GM18526 (cell line): ENCODE results near the gene AKAP13.

Source experiments
- POLR2A ChIP-seq: IDR thresholded peaks from 3 replicates; pipeline ENCODE4 v1.6.1; 2011; ENCODE audit not compliant: insufficient read length; ENCODE audit errors: extremely low read depth

AKAP13 gene

GRCh38 chr15:85523530-85523929 is 143.1 kb downstream of the AKAP13 start:
- TF ChIP-seq POLR2A, result no peak

- TF ChIP-seq POLR2A, result no peak
These were observed 145.4 kb downstream of the AKAP13 start for GRCh38 chr15:85525755-85526154.

GRCh38 chr15:85527895-85528294 is 147.5 kb downstream of the AKAP13 start:
- no peak for TF ChIP-seq POLR2A

- TF ChIP-seq POLR2A, result no peak
These were observed 149.7 kb downstream of the AKAP13 start for GRCh38 chr15:85530079-85530478.

GRCh38 chr15:85531083-85531482 is 150.7 kb downstream of the AKAP13 start:
- TF ChIP-seq POLR2A, result no peak

GRCh38 chr15:85532689-85533088 is 152.3 kb downstream of the AKAP13 start:
- TF ChIP-seq POLR2A, result no peak

- no peak for TF ChIP-seq POLR2A
These were observed 153.6 kb downstream of the AKAP13 start for GRCh38 chr15:85534031-85534430.

- TF ChIP-seq POLR2A, result no peak
These were observed 155.9 kb downstream of the AKAP13 start for GRCh38 chr15:85536341-85536740.

- TF ChIP-seq POLR2A, result no peak
These were observed 159.1 kb downstream of the AKAP13 start for GRCh38 chr15:85539491-85539890.

- TF ChIP-seq POLR2A, result no peak
These were observed 159.8 kb downstream of the AKAP13 start for GRCh38 chr15:85540085-85540797.

GRCh38 chr15:85541744-85542143 is 161.3 kb downstream of the AKAP13 start:
- no peak for TF ChIP-seq POLR2A

GRCh38 chr15:85542488-85542887 is 162.1 kb downstream of the AKAP13 start:
- TF ChIP-seq POLR2A, result no peak

GRCh38 chr15:85542895-85543331 is 162.5 kb downstream of the AKAP13 start:
- no peak for TF ChIP-seq POLR2A

GRCh38 chr15:85543741-85544155 is 163.3 kb downstream of the AKAP13 start:
- TF ChIP-seq POLR2A, result no peak

- no peak for TF ChIP-seq POLR2A
These were observed 164.8 kb downstream of the AKAP13 start for GRCh38 chr15:85545185-85545584.

GRCh38 chr15:85545752-85546151 is 165.3 kb downstream of the AKAP13 start:
- TF ChIP-seq POLR2A, result no peak

GRCh38 chr15:85547386-85547785 is 167.0 kb downstream of the AKAP13 start:
- no peak for TF ChIP-seq POLR2A

- TF ChIP-seq POLR2A, result no peak
These were observed 169.9 kb downstream of the AKAP13 start for GRCh38 chr15:85550283-85550682.
